Left lobe of liver (tissue), 2 donors: ENCODE measurements around the gene NRSN2. TPM values are rescaled to one million over a fixed set of nuclear protein-coding genes. Genes with fewer than 3 reads are reported as not detected.
"Not testable (repeated sequence)": the region's sequence is repeated elsewhere in the genome, so short reads cannot be mapped to it uniquely, and the experiment has no call there.

ENCODE experiments used
- ATAC-seq: fragments of 200-7000 bp; cut with Tn5 transposase; one replicate; pipeline ENCODE4 v1.9.1; 2020; ENCODE audit warnings: mild to moderate bottlenecking, moderate library complexity
- DNase-seq: peaks from one replicate; pipeline ENCODE4 v3.0.0-alpha.2; 2020; ENCODE audit warnings: low spot score
- total RNA-seq: library from RNA; stranded (reverse); gene quantifications from one replicate; pipeline ENCODE4 v1.2.1, GENCODE V29; 2021
- donor health status: DM: no; HTN: no; CAD: no; lungs with moderate emphysema.
- donor health status: DM: no; HTN: yes; CAD: no.

The NRSN2 gene
- total RNA-seq, 1 donor from 2014 or later = 3.1 TPM

GRCh38 chr20:348972-349841, 2.3 kb downstream of the NRSN2 start:
- DNase-seq (peak; percentile 78), ATAC-seq (peak; percentile 74)

GRCh38 chr20:353166-353565, 6.3 kb downstream of the NRSN2 start:
- ATAC-seq (no peak), DNase-seq (no peak)

GRCh38 chr20:354298-354977, 7.5 kb downstream of the NRSN2 start:
- DNase-seq (peak; percentile 76), ATAC-seq (peak; percentile 99)

GRCh38 chr20:356154-356553, 9.2 kb downstream of the NRSN2 start:
- ATAC-seq, DNase-seq: not testable (repeated sequence)

GRCh38 chr20:356745-357144, 9.8 kb downstream of the NRSN2 start:
- ATAC-seq (no peak), DNase-seq (no peak)

GRCh38 chr20:358891-359555, 12.1 kb downstream of the NRSN2 start:
- ATAC-seq = no peak
- no peak for DNase-seq

GRCh38 chr20:361561-361960, 14.7 kb downstream of the NRSN2 start:
- DNase-seq = no peak
- ATAC-seq = no peak

- peak; percentile 93 for ATAC-seq
Observed at GRCh38 chr20:362271-363254, 15.7 kb downstream of the NRSN2 start.

GRCh38 chr20:363319-364078, 16.6 kb downstream of the NRSN2 start:
- no peak for ATAC-seq
- DNase-seq = no peak

More at GRCh38 chr20:362271-363254, 15.7 kb downstream of the NRSN2 start:
- DNase-seq = peak; percentile 99

- ATAC-seq (no peak), DNase-seq (no peak)
Observed at GRCh38 chr20:364905-365794, 18.2 kb downstream of the NRSN2 start.

- ATAC-seq (peak; percentile 24), DNase-seq (no peak)
Observed at GRCh38 chr20:366041-366718, 19.3 kb downstream of the NRSN2 start.

GRCh38 chr20:366719-367485, 20.0 kb downstream of the NRSN2 start:
- ATAC-seq = no peak
- no peak for DNase-seq

GRCh38 chr20:367486-367887, 20.6 kb downstream of the NRSN2 start:
- ATAC-seq = no peak
- DNase-seq = no peak

GRCh38 chr20:368915-369314, 22.0 kb downstream of the NRSN2 start:
- no peak for DNase-seq
- ATAC-seq = no peak

GRCh38 chr20:370151-370600, 23.3 kb downstream of the NRSN2 start:
- ATAC-seq = peak; percentile 2
- no peak for DNase-seq

GRCh38 chr20:370977-371754, 24.3 kb downstream of the NRSN2 start:
- ATAC-seq (peak; percentile 82), DNase-seq (peak; percentile 89)
